Measurements from ENCODE around the gene CEMIP2. TPM values are rescaled to one million over a fixed set of nuclear protein-coding genes. Genes with fewer than 3 reads are reported as not detected.

The CEMIP2 gene
- total and polyA plus RNA-seq, 2 donors (not counting 3 experiments of a cell fraction or from before 2014, with no cell fraction given), result 41.6 to 44.3 TPM

DNA sequence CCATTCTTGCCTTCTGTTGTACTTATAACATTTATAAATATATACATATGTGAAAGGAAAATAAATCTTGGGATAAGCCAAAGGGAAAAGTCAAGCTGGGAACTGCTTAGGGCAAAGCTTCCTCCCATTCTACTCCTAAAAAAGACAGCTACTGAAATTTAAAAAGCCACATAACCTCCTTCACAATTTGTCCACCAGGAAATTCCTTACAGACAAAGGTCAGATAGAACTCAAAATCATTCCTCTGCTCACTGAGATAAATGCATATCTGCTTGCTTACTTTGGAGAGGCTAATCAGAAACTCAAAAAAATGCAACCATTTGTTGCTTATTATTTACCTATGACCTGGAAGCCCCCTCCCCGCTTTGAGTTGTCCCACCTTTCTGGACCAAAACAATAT lies 112.5 kb downstream of the CEMIP2 start:
- DNase-seq (ENCODE audit: low read depth, low spot score), result no peak
- ChIA-PET POLR2A (no interaction called here), CTCF (interaction anchor here (1.0 to 2.0 kb wide), 2 partner anchors 9 to 17 kb away, joined by 4 to 7 read pairs; no protein-coding TSS in a partner anchor)
- H3K4me1 ChIP-seq (ENCODE audit: control insufficient read depth, extremely low read depth, insufficient read depth, low read length), result no peaks in the 10 kb centered on the region
- no peak for FAIRE-seq
- no peak overlapping the region for H2AFZ ChIP-seq (ENCODE audit: low read depth, low read length)
- H3K27ac ChIP-seq (ENCODE audit: insufficient read depth, low read depth, low read length), result no peak overlapping the region
- dilution Hi-C loops (cut with MboI; ENCODE audit: extremely low pct_ligation_motif_present, low sequenced_read_pairs) (no loop called here), intact Hi-C loops (cut with micrococcal nuclease) (no loop called here)
- H3K27me3 ChIP-seq (ENCODE audit: control insufficient read depth in 2 of 2, insufficient read depth in 2 of 2, low read length in 2 of 2), result no peaks in the 10 kb centered on the region
- H3K4me3 ChIP-seq (replicated peaks in 1 of 3; ENCODE audit: insufficient read depth in 1 of 3, low read depth in 1 of 3, low read length in 3 of 3), result no peak overlapping the region
- no peak overlapping the region for H3K9ac ChIP-seq (replicated peaks; ENCODE audit: extremely low read depth, insufficient read depth, low read length)
- no peaks in the 10 kb centered on the region for H3K79me2 ChIP-seq (ENCODE audit: control insufficient read depth, insufficient read depth, low read length)
- BruUV-seq (replicated peaks), result no TSS peak
- no peaks in the 10 kb centered on the region for H4K20me1 ChIP-seq (replicated peaks; ENCODE audit: control insufficient read depth, extremely low read depth, insufficient read depth, low read length)
- no peak overlapping the region for H3K4me2 ChIP-seq (ENCODE audit: insufficient read depth, low read length)
- H3K36me3 ChIP-seq (ENCODE audit: control insufficient read depth in 2 of 2, extremely low read depth in 1 of 2, insufficient read depth in 2 of 2, low read length in 2 of 2), result no peaks in the 10 kb centered on the region
- no peak for TF ChIP-seq POLR2AphosphoS5 (IDR thresholded peaks at IDR 0.05; ENCODE audit: insufficient read depth, low read depth, low read length)
- TF ChIP-seq, protein P1, sequence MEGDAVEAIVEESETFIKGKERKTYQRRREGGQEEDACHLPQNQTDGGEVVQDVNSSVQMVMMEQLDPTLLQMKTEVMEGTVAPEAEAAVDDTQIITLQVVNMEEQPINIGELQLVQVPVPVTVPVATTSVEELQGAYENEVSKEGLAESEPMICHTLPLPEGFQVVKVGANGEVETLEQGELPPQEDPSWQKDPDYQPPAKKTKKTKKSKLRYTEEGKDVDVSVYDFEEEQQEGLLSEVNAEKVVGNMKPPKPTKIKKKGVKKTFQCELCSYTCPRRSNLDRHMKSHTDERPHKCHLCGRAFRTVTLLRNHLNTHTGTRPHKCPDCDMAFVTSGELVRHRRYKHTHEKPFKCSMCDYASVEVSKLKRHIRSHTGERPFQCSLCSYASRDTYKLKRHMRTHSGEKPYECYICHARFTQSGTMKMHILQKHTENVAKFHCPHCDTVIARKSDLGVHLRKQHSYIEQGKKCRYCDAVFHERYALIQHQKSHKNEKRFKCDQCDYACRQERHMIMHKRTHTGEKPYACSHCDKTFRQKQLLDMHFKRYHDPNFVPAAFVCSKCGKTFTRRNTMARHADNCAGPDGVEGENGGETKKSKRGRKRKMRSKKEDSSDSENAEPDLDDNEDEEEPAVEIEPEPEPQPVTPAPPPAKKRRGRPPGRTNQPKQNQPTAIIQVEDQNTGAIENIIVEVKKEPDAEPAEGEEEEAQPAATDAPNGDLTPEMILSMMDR (IDR thresholded peaks at IDR 0.05; ENCODE audit: extremely low read depth in 1 of 2, insufficient read depth in 1 of 2, low read depth in 1 of 2, low read length in 2 of 2), result no peak
- TF ChIP-seq EZH2 (IDR thresholded peaks at IDR 0.05; ENCODE audit: borderline replicate concordance, low read depth, low read length, severe bottlenecking), result no peak
- TF ChIP-seq, protein P2, sequence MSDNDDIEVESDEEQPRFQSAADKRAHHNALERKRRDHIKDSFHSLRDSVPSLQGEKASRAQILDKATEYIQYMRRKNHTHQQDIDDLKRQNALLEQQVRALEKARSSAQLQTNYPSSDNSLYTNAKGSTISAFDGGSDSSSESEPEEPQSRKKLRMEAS (IDR thresholded peaks at IDR 0.05; ENCODE audit: insufficient read depth, insufficient read length), result no peak
- no peak for TF ChIP-seq MYC (IDR thresholded peaks at IDR 0.05; ENCODE audit: low read depth, low read length)
- no peak for TF ChIP-seq FOS (IDR thresholded peaks at IDR 0.05; ENCODE audit: borderline replicate concordance, insufficient read depth, low read length)
- no peak for TF ChIP-seq POLR2A (IDR thresholded peaks at IDR 0.05; ENCODE audit: low read depth, low read length)
- TF ChIP-seq JUN (IDR thresholded peaks at IDR 0.05; ENCODE audit: borderline replicate concordance, insufficient read depth, insufficient read length, low read depth), result no peak
- TF ChIP-seq GATA2 (IDR thresholded peaks at IDR 0.05; ENCODE audit: insufficient read depth, insufficient read length, low read depth, low read length), result no peak
- H3K9me3 ChIP-seq (replicated peaks; ENCODE audit: control insufficient read depth, insufficient read depth, low read length), result no peaks in the 10 kb centered on the region
- no peaks in the 10 kb centered on the region for H3K9me1 ChIP-seq (replicated peaks; ENCODE audit: control insufficient read depth, extremely low read depth, insufficient read depth, low read length)
